GM18873 (cell line): Measurements from ENCODE around the gene RHOD.

Source experiments
- ATAC-seq: cut with Tn5 transposase; IDR thresholded peaks from one replicate; pipeline ENCODE4 v1.9.1; 2021; ENCODE audit warnings: mild to moderate bottlenecking, moderate library complexity, moderate number of reproducible peaks; ENCODE audit not compliant: unreplicated experiment, low FRiP score

RHOD gene

GRCh38 chr11:67031791-67032561 is 24.7 kb upstream of the RHOD start:
- ATAC-seq, result no peak

GRCh38 chr11:67032830-67033551 is 23.7 kb upstream of the RHOD start:
- no peak for ATAC-seq

- ATAC-seq, result no peak
Measured at GRCh38 chr11:67033661-67034166, 22.9 kb upstream of the RHOD start.

GRCh38 chr11:67034350-67034749 is 22.3 kb upstream of the RHOD start:
- ATAC-seq, result no peak

- no peak for ATAC-seq
Measured at GRCh38 chr11:67040147-67040546, 16.5 kb upstream of the RHOD start.

GRCh38 chr11:67041602-67042001 is 15.0 kb upstream of the RHOD start:
- no peak for ATAC-seq

- ATAC-seq, result no peak
Measured at GRCh38 chr11:67043572-67044349, 12.9 kb upstream of the RHOD start.

- no peak for ATAC-seq
Measured at GRCh38 chr11:67044496-67044895, 12.2 kb upstream of the RHOD start.

- ATAC-seq, result no peak
Measured at GRCh38 chr11:67045314-67045713, 11.3 kb upstream of the RHOD start.

GRCh38 chr11:67048515-67049130 is 8.0 kb upstream of the RHOD start:
- no peak for ATAC-seq

- no peak for ATAC-seq
Measured at GRCh38 chr11:67050139-67050538, 6.5 kb upstream of the RHOD start.

- ATAC-seq, result no peak
Measured at GRCh38 chr11:67051180-67051893, 5.3 kb upstream of the RHOD start.

GRCh38 chr11:67051945-67052488 is 4.6 kb upstream of the RHOD start:
- ATAC-seq, result no peak

GRCh38 chr11:67052891-67053290 is 3.8 kb upstream of the RHOD start:
- no peak for ATAC-seq

- no peak for ATAC-seq
Measured at GRCh38 chr11:67053896-67054329, 2.7 kb upstream of the RHOD start.

- ATAC-seq, result no peak
Measured at GRCh38 chr11:67054346-67054835, 2.3 kb upstream of the RHOD start.

- no peak for ATAC-seq
Measured at GRCh38 chr11:67054836-67055523, 1.7 kb upstream of the RHOD start.

- no peak for ATAC-seq
Measured at GRCh38 chr11:67055812-67056211, 835 bp upstream of the RHOD start.

- ATAC-seq, result no peak
Measured at GRCh38 chr11:67057205-67057672, 592 bp downstream of the RHOD start.
